Thoracic aorta (tissue), 2 donors: ENCODE results near the gene NDUFA13. TPM values are rescaled to one million over a fixed set of nuclear protein-coding genes. Genes with fewer than 3 reads are reported as not detected.

Source experiments
- ATAC-seq: fragments of 150-250 bp; one replicate; pipeline ENCODE4 v1.8.0; 2017; ENCODE audit warnings: low read depth; ENCODE audit not compliant: insufficient number of reproducible peaks, low FRiP score
- DNase-seq: peaks from one replicate; pipeline ENCODE4 v3.0.0-alpha.2; 2020; ENCODE audit warnings: low spot score
- H3K27ac ChIP-seq, 2 donors: fragments of 200-600 bp; sonication (generic); 1 replicate in 1 of 2; 2 replicates in 1 of 2; pipeline ENCODE4 v1.5.1; 2016; ENCODE audit warnings: mild to moderate bottlenecking in 2 of 2, moderate library complexity in 2 of 2
- H3K27me3 ChIP-seq: fragments of 200-600 bp; sonication (generic); replicated peaks from 2 replicates; pipeline ENCODE4 v1.6.0; 2016; ENCODE audit warnings: mild to moderate bottlenecking; ENCODE audit not compliant: insufficient read depth
- H3K36me3 ChIP-seq: fragments of 200-600 bp; sonication (generic); one replicate; pipeline ENCODE4 v1.5.1; 2016
- H3K4me1 ChIP-seq, 2 donors: fragments of 200-600 bp; sonication (generic); 1 replicate in 1 of 2; 2 replicates in 1 of 2; pipeline versions ENCODE4 v1.5.1 to v1.6.0; 2016; ENCODE audit warnings: low read depth in 2 of 2, mild to moderate bottlenecking in 1 of 2; ENCODE audit not compliant: control insufficient read depth in 1 of 2
- H3K4me3 ChIP-seq: fragments of 200-600 bp; sonication (generic); 2 replicates; pipeline ENCODE4 v1.5.1; 2016; ENCODE audit warnings: mild to moderate bottlenecking
- H3K9me3 ChIP-seq: fragments of 200-600 bp; sonication (generic); 2 replicates; pipeline ENCODE4 v1.5.1; 2016
- total RNA-seq, 2 donors: library from RNA; depleted of rRNA; stranded (reverse); fragments of >200 nt; gene quantifications; one replicate each; pipeline versions ENCODE4 v1.1.0 to v1.2.3, GENCODE V29; 2016
- TF ChIP-seq, protein P1 (sequence below): fragments of 200-600 bp; sonication (generic); IDR thresholded peaks from one replicate; pipeline ENCODE4 v1.5.1; 2019; ENCODE audit warnings: antibody characterized with exemption

NDUFA13 gene
- total RNA-seq, 2 donors from 2014 or later, result 15.5 to 60.8 TPM

DNA sequence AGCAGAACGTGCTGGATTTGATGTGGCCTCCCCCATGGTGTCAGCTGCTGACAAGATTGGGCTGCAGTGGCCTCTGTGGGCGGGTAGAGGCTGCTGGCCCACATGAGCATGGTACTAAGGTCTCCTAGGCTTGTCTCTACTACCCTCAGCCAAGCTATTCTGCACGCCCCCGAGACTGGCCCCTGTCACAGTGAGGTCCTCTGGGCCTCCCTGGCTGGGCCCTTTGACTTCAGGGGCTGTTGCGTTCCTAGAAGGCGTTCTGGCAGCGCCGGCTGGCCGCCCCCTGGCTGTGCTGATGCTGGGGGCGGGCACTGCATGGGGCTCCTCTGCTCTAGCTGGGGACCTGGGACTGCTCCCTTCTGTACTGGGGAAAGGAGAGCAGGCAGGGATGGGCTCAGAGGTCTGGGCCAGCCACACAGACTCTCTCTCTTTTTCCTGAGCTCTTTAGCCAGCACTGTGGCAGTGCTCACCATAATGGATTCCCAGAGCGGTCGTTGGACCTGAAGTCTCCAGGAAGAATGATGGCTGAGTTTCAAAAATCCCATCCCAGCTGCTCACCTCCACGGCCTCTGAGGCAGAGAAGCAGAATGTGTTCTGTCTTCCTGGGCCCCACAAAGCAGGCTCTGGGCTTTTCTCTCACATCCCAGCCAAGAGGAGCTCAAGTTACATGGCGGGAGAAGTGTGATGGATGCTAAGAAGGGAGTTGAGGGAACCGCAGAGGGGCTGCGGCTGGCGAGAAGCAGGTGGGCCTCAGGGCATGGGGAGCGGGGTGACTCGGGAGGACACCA, 33.0 kb upstream of the NDUFA13 start:
- DNase-seq (no peak), ATAC-seq (no peak)
- TF ChIP-seq, protein P1, sequence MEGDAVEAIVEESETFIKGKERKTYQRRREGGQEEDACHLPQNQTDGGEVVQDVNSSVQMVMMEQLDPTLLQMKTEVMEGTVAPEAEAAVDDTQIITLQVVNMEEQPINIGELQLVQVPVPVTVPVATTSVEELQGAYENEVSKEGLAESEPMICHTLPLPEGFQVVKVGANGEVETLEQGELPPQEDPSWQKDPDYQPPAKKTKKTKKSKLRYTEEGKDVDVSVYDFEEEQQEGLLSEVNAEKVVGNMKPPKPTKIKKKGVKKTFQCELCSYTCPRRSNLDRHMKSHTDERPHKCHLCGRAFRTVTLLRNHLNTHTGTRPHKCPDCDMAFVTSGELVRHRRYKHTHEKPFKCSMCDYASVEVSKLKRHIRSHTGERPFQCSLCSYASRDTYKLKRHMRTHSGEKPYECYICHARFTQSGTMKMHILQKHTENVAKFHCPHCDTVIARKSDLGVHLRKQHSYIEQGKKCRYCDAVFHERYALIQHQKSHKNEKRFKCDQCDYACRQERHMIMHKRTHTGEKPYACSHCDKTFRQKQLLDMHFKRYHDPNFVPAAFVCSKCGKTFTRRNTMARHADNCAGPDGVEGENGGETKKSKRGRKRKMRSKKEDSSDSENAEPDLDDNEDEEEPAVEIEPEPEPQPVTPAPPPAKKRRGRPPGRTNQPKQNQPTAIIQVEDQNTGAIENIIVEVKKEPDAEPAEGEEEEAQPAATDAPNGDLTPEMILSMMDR, result no peak

DNA sequence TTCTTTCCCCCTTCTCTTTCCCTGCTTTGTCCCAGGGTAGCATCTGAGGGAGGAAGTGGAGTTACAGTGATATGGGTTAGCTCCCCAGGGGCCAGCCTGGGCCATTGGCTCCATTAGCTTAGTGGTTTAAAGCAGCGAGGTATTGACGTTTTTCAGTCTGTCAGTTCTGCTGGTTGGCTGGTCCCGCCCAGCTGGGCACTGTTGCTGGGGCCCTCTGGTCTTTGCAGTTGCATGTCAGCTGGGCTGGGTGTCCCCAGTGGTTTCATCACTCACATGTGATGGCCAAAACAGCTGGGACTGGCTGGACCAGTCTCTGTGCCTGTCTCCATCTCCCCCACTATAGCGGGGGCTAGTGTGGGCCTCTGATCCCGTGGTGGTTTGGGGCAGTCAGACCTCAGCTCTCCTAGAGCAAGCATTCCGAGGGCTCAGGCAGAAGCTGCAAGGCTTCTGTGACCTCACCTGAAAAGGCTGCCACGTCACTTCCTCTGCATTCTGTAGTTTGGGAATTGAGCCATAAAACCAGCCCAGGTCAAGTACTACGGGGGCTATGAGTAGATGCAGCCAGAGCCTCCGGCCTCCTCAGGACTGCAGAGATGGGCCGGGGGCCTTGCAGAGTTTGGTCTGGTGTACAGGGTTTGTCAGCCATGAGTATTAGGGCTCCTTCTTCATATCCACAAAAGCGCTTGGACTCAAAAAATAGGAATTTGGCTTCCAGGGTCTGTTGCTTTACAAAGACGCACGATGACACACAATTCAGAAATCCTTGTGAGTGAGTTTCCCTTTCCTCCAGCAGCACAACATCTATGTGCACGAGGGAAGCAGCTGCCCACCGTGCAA, 30.6 kb upstream of the NDUFA13 start:
- Histone ChIP-seq H3K27me3 (no peaks in the 10 kb centered on the region), H3K4me3 (no peak overlapping the region), H3K9me3 (no peaks in the 10 kb centered on the region), H3K27ac (no peak overlapping the region), H3K4me1 (peaks cover 23 to 36% of the 10 kb centered on the region in 2 donors), H3K36me3 (no peaks in the 10 kb centered on the region)
- ATAC-seq (no peak), DNase-seq (no peak)
- TF ChIP-seq, protein P1, result no peak

More for the DNA sequence above, 33.0 kb upstream of the NDUFA13 start:
- no peaks in the 10 kb centered on the region for H3K9me3 ChIP-seq
- H3K4me1 ChIP-seq, result peaks cover 3 to 12% of the 10 kb centered on the region in 2 donors
- H3K4me3 ChIP-seq, result no peak overlapping the region
- no peak overlapping the region for H3K27ac ChIP-seq
- H3K36me3 ChIP-seq, result no peaks in the 10 kb centered on the region
- no peaks in the 10 kb centered on the region for H3K27me3 ChIP-seq

- Histone ChIP-seq H3K36me3 (no peaks in the 10 kb centered on the region), H3K4me3 (no peak overlapping the region), H3K9me3 (no peaks in the 10 kb centered on the region), H3K27me3 (no peaks in the 10 kb centered on the region), H3K4me1 (peaks cover 23 to 38% of the 10 kb centered on the region in 2 donors), H3K27ac (no peak overlapping the region)
- DNase-seq (no peak), ATAC-seq (no peak)
- TF ChIP-seq, protein P1, result no peak
Measured at GRCh38 chr19:19485998-19486290, 30.1 kb upstream of the NDUFA13 start.

DNA sequence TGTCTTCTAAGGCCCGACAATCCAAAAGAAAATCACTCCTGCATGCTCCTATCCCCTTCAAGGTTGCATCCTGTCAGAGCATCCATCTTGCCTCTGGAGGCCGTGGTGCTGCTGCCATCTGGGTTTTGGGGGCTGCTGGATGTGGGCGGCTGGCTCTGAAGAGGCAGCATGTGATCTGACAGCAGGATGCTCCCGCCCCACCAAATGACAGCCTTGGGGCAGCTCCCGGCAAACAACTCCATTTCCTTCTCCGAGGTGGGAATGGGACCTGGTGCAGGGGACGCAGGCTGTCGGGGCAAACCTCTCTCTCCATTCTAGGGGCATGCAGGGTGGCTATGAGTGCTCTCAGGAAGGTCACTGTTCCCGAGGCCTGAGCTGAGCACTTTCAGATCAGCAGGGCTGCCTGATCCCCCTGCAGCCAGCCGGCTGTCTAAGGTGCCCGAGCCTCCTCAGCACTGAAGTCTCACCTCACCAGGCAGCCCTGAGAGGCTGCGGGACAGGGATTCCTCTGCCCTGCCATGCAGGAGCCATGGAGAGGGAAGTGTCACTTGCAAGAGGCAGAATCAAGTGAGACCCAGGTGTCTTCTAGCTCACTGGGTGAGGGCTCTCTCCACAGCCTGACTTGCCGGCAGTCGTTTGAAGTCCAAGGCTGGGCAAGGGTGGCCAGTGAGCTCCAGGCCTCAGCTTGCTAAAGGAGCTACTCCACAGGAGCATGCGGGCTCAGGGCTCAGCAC, 29.5 kb upstream of the NDUFA13 start:
- Histone ChIP-seq H3K36me3 (no peaks in the 10 kb centered on the region), H3K4me3 (no peak overlapping the region), H3K4me1 (peaks cover 23 to 38% of the 10 kb centered on the region in 2 donors), H3K27me3 (no peaks in the 10 kb centered on the region), H3K27ac (no peak overlapping the region), H3K9me3 (no peaks in the 10 kb centered on the region)
- TF ChIP-seq, protein P1, result no peak
- DNase-seq, result no peak
- ATAC-seq, result no peak
